Esophagus squamous epithelium (tissue), 5 donors: ENCODE data around the gene TSEN54. TPM values are rescaled to one million over a fixed set of nuclear protein-coding genes. Genes with fewer than 3 reads are reported as not detected.

Experiments
- DNase-seq: peaks from one replicate; lab custom pipeline; 2025; lab: John Stamatoyannopoulos, UW
- H3K27ac ChIP-seq, 4 donors: fragments of 200-600 bp; sonication (generic); one replicate each; pipeline ENCODE4 v1.5.1; 2016 to 2019; ENCODE audit warnings: mild to moderate bottlenecking in 1 of 4
- H3K27me3 ChIP-seq, 4 donors: fragments of 200-600 bp; sonication (generic); 1 replicate in 3 of 4; 2 replicates in 1 of 4; pipeline versions ENCODE4 v1.5.1 to v1.6.0; 2017 to 2021; ENCODE audit warnings: antibody characterized with exemption in 1 of 4
- H3K36me3 ChIP-seq, 3 donors: fragments of 200-600 bp; sonication (generic); one replicate each; pipeline ENCODE4 v1.5.1; 2016 to 2019
- H3K4me1 ChIP-seq, 3 donors: fragments of 200-600 bp; sonication (generic); one replicate each; pipeline ENCODE4 v1.5.1; 2017 to 2019
- H3K4me3 ChIP-seq, 4 donors: fragments of 200-600 bp; sonication (generic); 1 replicate in 3 of 4; 2 replicates in 1 of 4; pipeline ENCODE4 v1.5.1; 2016 to 2019; ENCODE audit warnings: mild to moderate bottlenecking in 2 of 4, moderate library complexity in 1 of 4
- H3K9me3 ChIP-seq, 3 donors: fragments of 200-600 bp; sonication (generic); one replicate each; pipeline ENCODE4 v1.5.1; 2016 to 2019
- POLR2A ChIP-seq, 4 donors: fragments of 450-650 bp; IDR thresholded peaks; one replicate each; pipeline ENCODE4 v1.6.1; 2017; ENCODE audit warnings: antibody characterized with exemption in 4 of 4, mild to moderate bottlenecking in 4 of 4, moderate library complexity in 3 of 4
- WGBS, 2 donors: methylation state at CpG; one replicate each; pipeline ENCODE4 v1.1.5; 2018; 5-methylcytosine and 5-hydroxymethylcytosine counted together
- intact Hi-C: fragments of 100-400 bp; cut with DNase I; formaldehyde crosslinking; loops from one replicate; pipeline ENCODE4 v1.15.0; 2022
- total RNA-seq, 4 donors: library from RNA; depleted of rRNA; stranded (reverse); fragments of >200 nt; gene quantifications; one replicate each; pipeline ENCODE4 v1.1.0, GENCODE V29; 2016
- TF ChIP-seq, protein P1 (sequence below), 6 experiments: fragments of 450-650 bp in 4 of 6; fragments of 200-600 bp in 2 of 6; sonication (generic) in 2 of 6; IDR thresholded peaks; one replicate each; pipeline ENCODE4 v1.5.1; 2016 to 2019; ENCODE audit warnings: antibody characterized with exemption in 6 of 6, mild to moderate bottlenecking in 4 of 6, moderate library complexity in 4 of 6
- donor health status: DM: yes; HTN: yes; CAD: no.

TSEN54 gene
- total RNA-seq, 4 donors from 2014 or later = 18.3 to 33.2 (median 23.1) TPM

GRCh38 chr17:75544250-75544649, 27.9 kb downstream of the TSEN54 start:
- H3K36me3 ChIP-seq = peaks cover 0 to 22% (median 0%) of the 10 kb centered on the region in 3 donors
- 77 to 89% methylated on average over 4 to 8 of the region's 8 CpGs for WGBS, 2 donors
- H3K9me3 ChIP-seq = no peaks in the 10 kb centered on the region
- no peak overlapping the region for H3K4me3 ChIP-seq
- H3K4me1 ChIP-seq = peaks cover 3 to 46% (median 16%) of the 10 kb centered on the region in 3 donors
- H3K27ac ChIP-seq = no peak overlapping the region
- DNase-seq = no peak
- intact Hi-C loops = loop anchor here (10.0 kb wide), 1 partner anchor 69 kb away; no protein-coding TSS in a partner anchor
- H3K27me3 ChIP-seq = no peaks in the 10 kb centered on the region
- TF ChIP-seq, protein P1, sequence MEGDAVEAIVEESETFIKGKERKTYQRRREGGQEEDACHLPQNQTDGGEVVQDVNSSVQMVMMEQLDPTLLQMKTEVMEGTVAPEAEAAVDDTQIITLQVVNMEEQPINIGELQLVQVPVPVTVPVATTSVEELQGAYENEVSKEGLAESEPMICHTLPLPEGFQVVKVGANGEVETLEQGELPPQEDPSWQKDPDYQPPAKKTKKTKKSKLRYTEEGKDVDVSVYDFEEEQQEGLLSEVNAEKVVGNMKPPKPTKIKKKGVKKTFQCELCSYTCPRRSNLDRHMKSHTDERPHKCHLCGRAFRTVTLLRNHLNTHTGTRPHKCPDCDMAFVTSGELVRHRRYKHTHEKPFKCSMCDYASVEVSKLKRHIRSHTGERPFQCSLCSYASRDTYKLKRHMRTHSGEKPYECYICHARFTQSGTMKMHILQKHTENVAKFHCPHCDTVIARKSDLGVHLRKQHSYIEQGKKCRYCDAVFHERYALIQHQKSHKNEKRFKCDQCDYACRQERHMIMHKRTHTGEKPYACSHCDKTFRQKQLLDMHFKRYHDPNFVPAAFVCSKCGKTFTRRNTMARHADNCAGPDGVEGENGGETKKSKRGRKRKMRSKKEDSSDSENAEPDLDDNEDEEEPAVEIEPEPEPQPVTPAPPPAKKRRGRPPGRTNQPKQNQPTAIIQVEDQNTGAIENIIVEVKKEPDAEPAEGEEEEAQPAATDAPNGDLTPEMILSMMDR (IDR thresholded peaks at IDR 0.05) = no peak
- TF ChIP-seq POLR2A (IDR thresholded peaks at IDR 0.05) = no peak

GRCh38 chr17:75546181-75546580, 29.9 kb downstream of the TSEN54 start:
- WGBS, 2 donors = 88 to 94% methylated on average over 7 to 13 of the region's 13 CpGs
- Histone ChIP-seq H3K4me3 (no peak overlapping the region), H3K9me3 (no peaks in the 10 kb centered on the region), H3K36me3 (peaks cover 0 to 22% (median 0%) of the 10 kb centered on the region in 3 donors), H3K27ac (no peak overlapping the region), H3K27me3 (no peaks in the 10 kb centered on the region), H3K4me1 (peaks cover 8 to 52% (median 13%) of the 10 kb centered on the region in 3 donors)
- TF ChIP-seq, protein P1 (IDR thresholded peaks at IDR 0.05) = no peak
- no peak for TF ChIP-seq POLR2A (IDR thresholded peaks at IDR 0.05)
- DNase-seq = no peak
- intact Hi-C loops = loop anchor here (10.0 kb wide), 1 partner anchor 71 kb away; no protein-coding TSS in a partner anchor

GRCh38 chr17:75547091-75547490, 30.8 kb downstream of the TSEN54 start:
- Histone ChIP-seq H3K9me3 (no peaks in the 10 kb centered on the region), H3K4me1 (peaks cover 8 to 54% (median 13%) of the 10 kb centered on the region in 3 donors), H3K4me3 (no peak overlapping the region), H3K36me3 (peaks cover 0 to 24% (median 0%) of the 10 kb centered on the region in 3 donors), H3K27me3 (no peaks in the 10 kb centered on the region), H3K27ac (peak overlapping the region; percentile 34 to 66 (median 53))
- TF ChIP-seq, protein P1 (IDR thresholded peaks at IDR 0.05) = no peak
- no peak for TF ChIP-seq POLR2A (IDR thresholded peaks at IDR 0.05)
- intact Hi-C loops = loop anchor here (10.0 kb wide), 1 partner anchor 72 kb away; no protein-coding TSS in a partner anchor
- 48 to 52% methylated on average over 5 of the region's 9 CpGs for WGBS, 2 donors
- no peak for DNase-seq

- H3K4me3 ChIP-seq = no peak overlapping the region
- WGBS, 2 donors = 33 to 66% methylated on average over 1 to 3 of the region's 5 CpGs
- no peaks in the 10 kb centered on the region for H3K27me3 ChIP-seq
- intact Hi-C loops = loop anchor here (10.0 kb wide), 1 partner anchor 74 kb away; no protein-coding TSS in a partner anchor
- H3K27ac ChIP-seq = peak overlapping the region; percentile 92 to 96 (median 95)
- H3K9me3 ChIP-seq = no peaks in the 10 kb centered on the region
- TF ChIP-seq POLR2A (IDR thresholded peaks at IDR 0.05) = no peak
- TF ChIP-seq, protein P1 (IDR thresholded peaks at IDR 0.05) = no peak
- no peak for DNase-seq
- H3K36me3 ChIP-seq = peaks cover 0 to 25% (median 0%) of the 10 kb centered on the region in 3 donors
- H3K4me1 ChIP-seq = peaks cover 8 to 54% (median 13%) of the 10 kb centered on the region in 3 donors
Measured at GRCh38 chr17:75548813-75549212, 32.5 kb downstream of the TSEN54 start.
